Ishikawa (cell line): ENCODE measurements around the gene CNIH2.

Source experiments
- CEBPB ChIP-seq: IDR thresholded peaks from 2 replicates; pipeline ENCODE4 v1.6.1; 2012
- CREB1 ChIP-seq: IDR thresholded peaks from 2 replicates; pipeline ENCODE4 v1.6.1; 2012; ENCODE audit warnings: low read depth
- EGR1 ChIP-seq: IDR thresholded peaks from 2 replicates; pipeline ENCODE4 v1.6.1; 2012
- EP300 ChIP-seq: IDR thresholded peaks from 2 replicates; pipeline ENCODE4 v1.6.1; 2012; ENCODE audit warnings: borderline replicate concordance
- FOXM1 ChIP-seq: IDR thresholded peaks from 2 replicates; pipeline ENCODE4 v1.6.1; 2012; ENCODE audit warnings: low read depth, borderline replicate concordance
- MAX ChIP-seq: IDR thresholded peaks from 2 replicates; pipeline ENCODE4 v1.6.1; 2012
- RAD21 ChIP-seq: IDR thresholded peaks from 2 replicates; pipeline ENCODE4 v1.6.1; 2012; ENCODE audit warnings: low read depth
- REST ChIP-seq: IDR thresholded peaks from 2 replicates; pipeline ENCODE4 v1.6.1; 2012; ENCODE audit warnings: low read depth, mild to moderate bottlenecking
- TAF1 ChIP-seq: IDR thresholded peaks from 2 replicates; pipeline ENCODE4 v1.6.1; 2012; ENCODE audit warnings: low read depth, mild to moderate bottlenecking
- TCF12 ChIP-seq: IDR thresholded peaks from 2 replicates; pipeline ENCODE4 v1.6.1; 2012; ENCODE audit warnings: low read depth
- TEAD4 ChIP-seq: IDR thresholded peaks from 2 replicates; pipeline ENCODE4 v1.6.1; 2012
- YY1 ChIP-seq: IDR thresholded peaks from 2 replicates; pipeline ENCODE4 v1.6.1; 2012; ENCODE audit warnings: low read depth
- ZBTB7A ChIP-seq: IDR thresholded peaks from 2 replicates; pipeline ENCODE4 v1.6.1; 2012; ENCODE audit warnings: low read depth
- TF ChIP-seq, protein P1 (sequence below): IDR thresholded peaks from 2 replicates; pipeline ENCODE4 v1.6.1; 2012

- no peak for TF ChIP-seq REST
- no peak for TF ChIP-seq EP300
- no peak for TF ChIP-seq FOXM1
- no peak for TF ChIP-seq CREB1
- TF ChIP-seq TAF1, result no peak
- TF ChIP-seq, protein P1, sequence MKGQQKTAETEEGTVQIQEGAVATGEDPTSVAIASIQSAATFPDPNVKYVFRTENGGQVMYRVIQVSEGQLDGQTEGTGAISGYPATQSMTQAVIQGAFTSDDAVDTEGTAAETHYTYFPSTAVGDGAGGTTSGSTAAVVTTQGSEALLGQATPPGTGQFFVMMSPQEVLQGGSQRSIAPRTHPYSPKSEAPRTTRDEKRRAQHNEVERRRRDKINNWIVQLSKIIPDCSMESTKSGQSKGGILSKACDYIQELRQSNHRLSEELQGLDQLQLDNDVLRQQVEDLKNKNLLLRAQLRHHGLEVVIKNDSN, result no peak
- no peak for TF ChIP-seq TEAD4
- no peak for TF ChIP-seq YY1
- TF ChIP-seq TCF12, result no peak
- no peak for TF ChIP-seq EGR1
- TF ChIP-seq RAD21, result no peak
- TF ChIP-seq MAX, result no peak
- TF ChIP-seq CEBPB, result no peak
- no peak for TF ChIP-seq ZBTB7A
These were observed 16.9 kb downstream of the CNIH2 start for GRCh38 chr11:66294626-66295620.
